GM18858 (cell line): Measurements from ENCODE around the gene NRIP3.

Experiments
- ATAC-seq: cut with Tn5 transposase; IDR thresholded peaks from one replicate; pipeline ENCODE4 v1.9.1; 2021; ENCODE audit not compliant: unreplicated experiment

Gene NRIP3

GRCh38 chr11:8933931-8934330 is 69.9 kb downstream of the NRIP3 start:
- ATAC-seq, result no peak

- ATAC-seq, result no peak
These were observed 71.1 kb downstream of the NRIP3 start, which contains the start of gene C11orf16 for GRCh38 chr11:8932564-8933180. Gene C11orf16, minus strand, starts transcription at chr11:8932947. Its CDS starts 639 bp downstream, at chr11:8932308.
